ENCODE results near the gene SERPINA3.

DNA sequence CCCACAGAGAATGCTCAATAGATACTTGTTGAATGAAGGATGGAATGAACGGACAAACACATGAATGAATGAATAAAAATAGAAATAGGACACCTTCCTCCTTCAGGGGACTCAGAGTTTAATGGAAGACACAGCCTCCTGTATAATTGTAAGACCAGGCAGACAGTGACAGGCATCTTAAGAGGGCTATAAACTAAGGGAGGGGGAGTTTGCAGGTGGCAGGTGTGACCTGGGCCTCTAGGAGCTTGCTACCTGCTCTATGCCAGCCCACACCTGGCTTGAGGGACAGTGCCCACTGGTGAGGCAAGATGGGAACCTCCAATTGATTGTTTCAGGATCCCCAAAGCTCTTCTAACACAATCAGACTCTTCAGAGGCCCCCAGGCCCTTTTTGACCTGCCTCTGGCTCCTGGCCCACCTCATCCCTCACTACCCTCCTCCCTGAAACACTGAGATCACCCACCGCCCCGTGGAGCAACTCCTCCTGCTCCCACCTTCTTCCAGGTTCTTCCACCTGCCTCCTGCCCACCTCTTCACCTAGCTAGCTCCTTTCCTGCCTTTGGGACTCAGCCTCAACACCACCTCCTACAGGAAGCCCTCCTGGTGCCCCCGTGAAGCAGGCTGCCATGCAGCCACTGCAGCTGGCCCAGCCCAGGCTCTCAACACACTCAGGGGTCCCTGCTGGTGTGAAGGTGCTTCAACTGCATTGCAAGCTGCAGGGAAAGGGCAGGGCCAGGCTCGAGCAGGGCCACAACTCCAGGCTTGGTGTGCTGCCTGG is 9.4 kb downstream of the SERPINA3 start:
- TF ChIP-seq, protein P1, sequence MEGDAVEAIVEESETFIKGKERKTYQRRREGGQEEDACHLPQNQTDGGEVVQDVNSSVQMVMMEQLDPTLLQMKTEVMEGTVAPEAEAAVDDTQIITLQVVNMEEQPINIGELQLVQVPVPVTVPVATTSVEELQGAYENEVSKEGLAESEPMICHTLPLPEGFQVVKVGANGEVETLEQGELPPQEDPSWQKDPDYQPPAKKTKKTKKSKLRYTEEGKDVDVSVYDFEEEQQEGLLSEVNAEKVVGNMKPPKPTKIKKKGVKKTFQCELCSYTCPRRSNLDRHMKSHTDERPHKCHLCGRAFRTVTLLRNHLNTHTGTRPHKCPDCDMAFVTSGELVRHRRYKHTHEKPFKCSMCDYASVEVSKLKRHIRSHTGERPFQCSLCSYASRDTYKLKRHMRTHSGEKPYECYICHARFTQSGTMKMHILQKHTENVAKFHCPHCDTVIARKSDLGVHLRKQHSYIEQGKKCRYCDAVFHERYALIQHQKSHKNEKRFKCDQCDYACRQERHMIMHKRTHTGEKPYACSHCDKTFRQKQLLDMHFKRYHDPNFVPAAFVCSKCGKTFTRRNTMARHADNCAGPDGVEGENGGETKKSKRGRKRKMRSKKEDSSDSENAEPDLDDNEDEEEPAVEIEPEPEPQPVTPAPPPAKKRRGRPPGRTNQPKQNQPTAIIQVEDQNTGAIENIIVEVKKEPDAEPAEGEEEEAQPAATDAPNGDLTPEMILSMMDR (IDR thresholded peaks at IDR 0.05): no peak
- peak in 2 of 3 donors; percentile 38 to 51 for TF ChIP-seq POLR2A (IDR thresholded peaks at IDR 0.05)
